ENCODE data around the gene ANK2.
"Not testable (repeated sequence)": the region's sequence is repeated elsewhere in the genome, so short reads cannot be mapped to it uniquely, and the experiment has no call there.

Gene ANK2

GRCh38 chr4:113052379-113052951 is 3.0 kb downstream of the ANK2 start:
- DNase-seq: no peak

- no peak for DNase-seq
Observed at GRCh38 chr4:113053883-113054282, 4.4 kb downstream of the ANK2 start.

GRCh38 chr4:113056318-113056717 is 6.9 kb downstream of the ANK2 start:
- DNase-seq: no peak

- DNase-seq: no peak
Observed at GRCh38 chr4:113057891-113058290, 8.4 kb downstream of the ANK2 start.

GRCh38 chr4:113059449-113060182 is 10.2 kb downstream of the ANK2 start:
- DNase-seq: no peak

GRCh38 chr4:113060853-113061252 is 11.4 kb downstream of the ANK2 start:
- DNase-seq: no peak

GRCh38 chr4:113064244-113064643 is 14.8 kb downstream of the ANK2 start:
- no peak for DNase-seq

GRCh38 chr4:113065629-113066028 is 16.2 kb downstream of the ANK2 start:
- no peak for DNase-seq

- DNase-seq: not testable (repeated sequence)
Observed at GRCh38 chr4:113068771-113069170, 19.3 kb downstream of the ANK2 start.

GRCh38 chr4:113069212-113069892 is 19.9 kb downstream of the ANK2 start:
- no peak for DNase-seq

- DNase-seq: no peak
Observed at GRCh38 chr4:113070755-113071154, 21.3 kb downstream of the ANK2 start.

GRCh38 chr4:113071274-113071673 is 21.8 kb downstream of the ANK2 start:
- DNase-seq: no peak

- DNase-seq: no peak
Observed at GRCh38 chr4:113071805-113072204, 22.4 kb downstream of the ANK2 start.

- no peak for DNase-seq
Observed at GRCh38 chr4:113073451-113074005, 24.1 kb downstream of the ANK2 start.

GRCh38 chr4:113077575-113077974 is 28.1 kb downstream of the ANK2 start:
- no peak for DNase-seq

GRCh38 chr4:113078066-113078465 is 28.6 kb downstream of the ANK2 start:
- no peak for DNase-seq

GRCh38 chr4:113080050-113080449 is 30.6 kb downstream of the ANK2 start:
- no peak for DNase-seq

GRCh38 chr4:113080624-113081023 is 31.2 kb downstream of the ANK2 start:
- DNase-seq: no peak

- no peak for DNase-seq
Observed at GRCh38 chr4:113083346-113083745, 33.9 kb downstream of the ANK2 start.

- DNase-seq: no peak
Observed at GRCh38 chr4:113086172-113086695, 36.8 kb downstream of the ANK2 start.

GRCh38 chr4:113088050-113088449 is 38.6 kb downstream of the ANK2 start:
- no peak for DNase-seq

- DNase-seq: no peak
Observed at GRCh38 chr4:113090954-113091353, 41.5 kb downstream of the ANK2 start.

- no peak for DNase-seq
Observed at GRCh38 chr4:113094331-113094730, 44.9 kb downstream of the ANK2 start.

GRCh38 chr4:113094802-113095201 is 45.3 kb downstream of the ANK2 start:
- DNase-seq: no peak
